LNCAP (cell line): ENCODE results near the gene TTC34.

Source experiments
- CTCF ChIP-seq: fragments of 450-650 bp; IDR thresholded peaks from 2 replicates; pipeline ENCODE4 v1.5.1; 2017; ENCODE audit warnings: mild to moderate bottlenecking

Gene TTC34

GRCh38 chr1:2627746-2628145 lies 173.7 kb downstream of the TTC34 start:
- no peak for TF ChIP-seq CTCF

- no peak for TF ChIP-seq CTCF
Observed at GRCh38 chr1:2625311-2625710, 176.2 kb downstream of the TTC34 start.

- no peak for TF ChIP-seq CTCF
Observed at GRCh38 chr1:2624735-2625300, 176.7 kb downstream of the TTC34 start.

GRCh38 chr1:2623571-2624337 lies 177.7 kb downstream of the TTC34 start:
- TF ChIP-seq CTCF = no peak

GRCh38 chr1:2617971-2618470 lies 183.5 kb downstream of the TTC34 start:
- TF ChIP-seq CTCF = no peak

- no peak for TF ChIP-seq CTCF
Observed at GRCh38 chr1:2614145-2614544, 187.3 kb downstream of the TTC34 start.

- TF ChIP-seq CTCF = no peak
Observed at GRCh38 chr1:2612591-2613365, 188.7 kb downstream of the TTC34 start.
